ENCODE results near the gene CDC42BPG. TPM values are rescaled to one million over a fixed set of nuclear protein-coding genes. Genes with fewer than 3 reads are reported as not detected.
A peak's percentile ranks its signal among the peaks of the same experiment; 100 is the strongest.

The CDC42BPG gene
- total and polyA plus RNA-seq, 2 of the 8 experiments (the other 6 are each of a cell fraction or from before 2014, with no cell fraction given), result 3.7 to 10.6 TPM

DNA sequence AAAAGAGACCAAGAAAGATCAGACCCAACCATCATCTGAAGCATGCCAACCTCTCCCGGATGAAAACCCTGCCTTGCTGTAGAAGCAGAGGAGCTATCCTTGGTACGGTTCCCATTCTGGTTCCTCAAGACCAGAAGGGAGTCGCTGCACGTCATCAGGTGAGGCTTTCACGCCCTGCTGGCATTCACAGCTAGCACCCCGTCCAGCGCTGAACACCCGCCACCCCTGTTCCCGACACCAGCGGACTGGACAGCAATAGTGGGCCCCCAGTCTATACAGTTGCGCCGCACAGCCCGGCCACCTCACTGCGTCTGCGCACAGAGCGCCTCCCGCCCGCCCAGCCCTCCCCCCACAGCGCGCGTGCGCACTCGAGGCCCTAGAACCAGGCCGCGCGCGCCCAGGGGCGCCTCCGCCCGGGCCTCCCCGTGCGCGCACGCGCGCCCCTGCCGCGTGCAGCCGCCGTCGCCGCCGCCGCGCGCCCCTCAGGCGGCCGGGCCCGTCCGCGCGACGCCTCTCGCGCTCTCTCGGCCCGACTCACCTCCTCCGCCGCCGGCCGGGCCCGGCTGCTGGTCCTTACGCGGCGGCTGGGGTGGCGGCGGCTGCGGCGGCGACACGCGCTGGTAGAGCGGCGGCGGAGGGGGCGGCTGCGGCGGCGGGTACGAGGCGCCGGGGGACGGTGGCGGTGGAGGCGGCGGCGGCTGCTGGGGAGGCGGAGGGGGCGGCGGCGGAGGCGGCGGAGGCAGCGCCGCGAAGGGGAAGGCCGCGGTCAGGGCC is 66.8 kb downstream of the CDC42BPG start (continued):
- peak; percentile 78 for TF ChIP-seq POLR2AphosphoS5 (IDR thresholded peaks at IDR 0.05; ENCODE audit: low read depth, low read length)
- peak; percentile 86 to 91; a peak in 2 of 4 replicates for TF ChIP-seq SIN3A (conservative IDR thresholded peaks at IDR 0.05 in 1 of 2, IDR thresholded peaks at IDR 0.05 in 1 of 2; ENCODE audit: low read depth in 1 of 2, low read length in 2 of 2)
- peak; percentile 52 for TF ChIP-seq NRF1 (IDR thresholded peaks at IDR 0.05; ENCODE audit: low read depth, low read length)
- TF ChIP-seq KDM1A (IDR thresholded peaks at IDR 0.05; ENCODE audit: borderline replicate concordance, low read length), result no peak
- TF ChIP-seq CBX5 (IDR thresholded peaks at IDR 0.05; ENCODE audit: low read depth, low read length), result no peak
